ENCODE results near the gene MZF1.

The MZF1 gene

DNA sequence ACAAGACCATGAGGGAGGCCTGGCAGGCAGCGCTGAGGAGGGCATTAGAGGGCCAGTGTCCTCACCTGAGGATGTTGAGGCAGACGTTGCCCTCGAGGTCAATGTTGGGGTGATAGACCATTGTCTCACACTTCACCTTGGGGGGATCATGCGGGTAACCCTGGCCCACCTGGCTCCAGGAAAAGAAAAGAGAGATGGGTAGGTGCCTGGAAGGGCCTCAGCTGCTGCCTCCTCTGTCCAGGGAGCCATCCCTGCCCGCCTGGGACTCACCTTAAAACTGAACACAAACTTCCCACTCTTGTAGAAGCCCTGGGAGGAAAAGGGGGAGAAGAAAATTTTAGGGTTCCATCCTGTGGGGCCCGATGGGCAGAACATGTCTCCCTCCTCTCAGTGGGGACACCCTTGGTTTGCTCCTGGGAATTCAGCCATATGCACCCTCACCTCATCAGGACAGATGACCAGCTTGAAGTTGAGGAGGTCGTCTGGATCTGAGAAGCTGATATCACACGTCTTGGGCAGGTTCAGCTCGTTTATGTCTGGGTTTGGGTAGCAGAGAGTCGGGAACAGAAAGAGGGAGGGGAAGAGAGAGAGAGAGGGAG lies 16.4 kb downstream of the MZF1 start:
- in situ Hi-C loops (cut with HindIII; ENCODE audit: low sequenced_read_pairs) = no loop called here

DNA sequence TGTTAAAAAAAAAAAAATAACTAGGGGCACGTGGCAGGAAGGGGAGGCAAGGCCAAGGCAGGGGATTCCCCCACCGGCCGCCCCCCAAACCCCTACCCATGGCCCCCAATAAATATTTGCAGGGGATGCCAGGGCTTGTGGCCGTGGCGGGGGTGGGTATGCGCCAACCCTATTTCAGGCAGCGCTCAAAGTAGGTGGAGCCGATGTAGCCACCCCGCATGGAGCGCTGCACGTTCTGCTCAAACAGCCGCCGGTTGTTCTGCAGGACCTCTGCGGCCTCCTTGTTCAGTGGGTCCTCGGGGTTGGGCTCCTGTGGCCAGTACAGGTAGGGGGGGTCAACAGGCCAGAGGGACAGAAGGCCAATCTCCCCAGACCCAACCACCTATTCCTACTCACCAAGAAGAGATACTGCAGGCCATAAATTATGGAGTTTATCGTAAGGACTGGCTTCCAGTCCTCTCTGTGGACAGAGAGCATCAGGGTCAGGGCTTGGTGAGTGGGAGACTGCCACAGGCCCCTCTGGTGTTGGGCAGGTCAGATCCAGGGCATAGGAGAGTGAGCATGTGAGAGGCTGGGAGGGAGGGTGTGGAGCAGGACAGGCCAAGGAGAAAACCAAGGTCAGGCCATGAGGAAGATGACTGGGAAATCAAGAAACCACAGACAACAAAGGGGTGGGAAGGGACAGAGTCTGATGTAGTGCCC lies 17.1 kb downstream of the MZF1 start:
- in situ Hi-C loops (cut with HindIII; ENCODE audit: low sequenced_read_pairs) = no loop called here

DNA sequence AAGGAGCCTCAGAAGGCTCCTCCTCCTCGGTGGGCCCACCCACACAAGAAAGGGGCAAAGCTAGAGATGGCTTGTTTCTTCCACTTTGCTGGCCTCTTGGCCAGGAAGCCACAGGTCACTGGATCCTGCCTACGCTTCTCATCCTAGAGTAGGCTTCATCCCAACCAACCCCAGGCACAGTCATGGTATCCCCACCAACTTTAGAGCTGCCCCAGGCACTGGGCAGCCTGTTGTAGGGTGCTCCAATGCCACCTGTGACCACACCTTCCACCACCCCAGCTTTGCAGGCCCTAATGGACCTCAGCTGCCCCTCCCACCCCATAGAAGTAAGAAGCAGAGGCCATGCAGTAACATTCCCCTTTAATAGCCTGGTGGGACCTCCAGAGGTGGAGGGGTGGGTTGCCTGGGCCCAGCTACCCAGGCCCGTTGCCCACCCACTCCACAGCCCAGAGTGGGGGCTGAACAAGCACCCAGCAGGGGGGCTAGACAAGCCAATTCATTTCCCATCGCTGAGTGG lies 17.7 kb downstream of the MZF1 start:
- in situ Hi-C loops (cut with HindIII; ENCODE audit: low sequenced_read_pairs) = no loop called here

DNA sequence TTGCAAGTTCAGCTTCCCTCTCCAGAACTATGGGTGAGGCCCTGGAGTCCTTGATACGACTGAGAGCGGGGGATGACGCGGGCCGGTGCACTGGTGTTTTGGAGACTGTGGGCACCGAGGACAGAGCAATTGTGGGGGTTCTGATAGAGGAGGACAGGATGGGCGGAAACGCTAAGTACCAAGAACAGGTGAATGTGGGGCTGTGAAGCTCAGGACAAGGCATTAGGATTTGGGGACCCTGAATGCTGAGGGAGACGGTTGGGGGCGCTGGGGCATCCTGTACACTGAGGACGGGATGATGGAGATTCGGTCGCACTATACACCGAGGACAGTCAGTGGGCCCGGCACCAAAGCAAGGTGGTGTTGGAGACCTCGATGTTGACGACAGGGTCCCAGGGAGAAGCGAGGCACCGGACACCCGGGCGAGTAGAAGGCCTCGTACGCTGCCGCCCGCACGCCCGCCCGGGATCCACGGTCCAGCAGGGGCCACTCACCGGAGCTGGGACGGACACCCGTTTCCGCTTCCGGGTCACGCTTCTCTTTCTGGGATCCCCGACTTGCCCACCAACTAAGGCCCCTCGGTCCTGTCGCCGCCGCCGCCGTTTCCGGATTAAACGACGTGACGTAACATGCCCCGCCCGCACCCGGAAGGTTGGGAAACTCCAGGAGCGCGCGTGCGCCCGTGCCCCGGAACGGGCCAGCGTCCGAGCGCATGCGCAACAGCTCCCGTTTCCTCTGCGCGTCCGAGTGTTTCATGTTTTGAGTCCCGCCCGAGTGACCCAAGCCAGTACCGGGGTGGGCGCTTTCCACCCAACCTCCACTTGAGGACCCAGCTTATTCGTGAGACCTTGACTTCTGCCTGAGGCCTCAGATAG lies 18.4 kb downstream of the MZF1 start, which contains the start of gene CHMP2A:
Gene CHMP2A (minus strand): TSS at position 612 of the 875 bp plus-strand sequence. CDS start 893 bp downstream, outside the sequence.
- in situ Hi-C loops (cut with HindIII; ENCODE audit: low sequenced_read_pairs) = no loop called here

DNA sequence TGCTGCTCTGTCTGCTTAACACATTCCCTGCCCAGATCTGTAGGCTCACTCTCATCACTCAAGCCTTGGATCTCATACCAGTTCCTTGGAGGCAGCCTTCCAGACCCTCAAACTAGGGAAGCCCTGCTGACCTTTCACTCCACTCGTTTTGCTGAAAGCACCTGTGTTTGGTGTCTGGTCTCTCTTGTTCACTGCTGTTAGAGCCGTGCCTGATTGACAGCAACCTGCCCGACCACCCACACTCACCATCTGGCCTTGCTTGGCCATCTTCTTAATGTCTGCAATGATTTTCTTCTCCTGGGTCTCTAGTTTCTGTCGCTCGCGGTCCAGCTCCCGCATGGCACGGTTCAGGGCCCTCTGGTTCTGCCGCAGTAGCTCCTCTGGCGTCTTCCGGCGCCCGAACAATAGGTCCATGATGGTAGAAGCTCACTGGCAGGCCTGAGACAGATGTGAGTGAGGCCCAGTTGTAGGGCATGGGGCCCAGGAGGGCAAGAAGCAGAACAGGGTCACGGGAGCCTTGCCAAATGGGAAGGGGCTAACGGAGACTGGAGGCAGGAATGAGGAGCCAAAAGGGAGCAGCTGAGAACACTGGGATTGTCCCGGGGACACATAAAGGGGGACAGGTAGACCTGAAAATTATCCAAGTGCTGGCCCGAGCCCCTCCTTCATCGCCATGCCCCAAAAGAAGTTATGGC lies 19.2 kb downstream of the MZF1 start:
- in situ Hi-C loops (cut with HindIII; ENCODE audit: low sequenced_read_pairs) = no loop called here

DNA sequence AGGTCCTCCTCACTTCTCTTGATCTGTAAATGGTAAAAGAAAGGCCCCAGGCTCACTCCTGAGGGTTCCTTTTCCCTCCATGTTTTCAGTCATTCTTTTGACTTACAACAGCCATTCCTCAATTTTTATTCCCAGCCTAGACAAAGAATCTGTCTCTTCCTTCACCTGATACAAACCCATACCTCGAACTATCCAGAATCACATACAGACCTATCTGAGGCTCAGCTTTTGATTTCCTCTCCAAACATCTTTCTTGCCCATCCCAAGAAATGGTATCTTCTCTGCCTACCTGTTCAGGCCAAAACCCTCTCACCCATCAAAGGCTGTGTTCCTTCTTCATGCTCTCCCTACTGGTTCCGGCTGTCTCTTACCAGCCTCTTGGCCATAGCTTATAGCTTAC lies 20.5 kb downstream of the MZF1 start:
- in situ Hi-C loops (cut with HindIII; ENCODE audit: low sequenced_read_pairs) = no loop called here

DNA sequence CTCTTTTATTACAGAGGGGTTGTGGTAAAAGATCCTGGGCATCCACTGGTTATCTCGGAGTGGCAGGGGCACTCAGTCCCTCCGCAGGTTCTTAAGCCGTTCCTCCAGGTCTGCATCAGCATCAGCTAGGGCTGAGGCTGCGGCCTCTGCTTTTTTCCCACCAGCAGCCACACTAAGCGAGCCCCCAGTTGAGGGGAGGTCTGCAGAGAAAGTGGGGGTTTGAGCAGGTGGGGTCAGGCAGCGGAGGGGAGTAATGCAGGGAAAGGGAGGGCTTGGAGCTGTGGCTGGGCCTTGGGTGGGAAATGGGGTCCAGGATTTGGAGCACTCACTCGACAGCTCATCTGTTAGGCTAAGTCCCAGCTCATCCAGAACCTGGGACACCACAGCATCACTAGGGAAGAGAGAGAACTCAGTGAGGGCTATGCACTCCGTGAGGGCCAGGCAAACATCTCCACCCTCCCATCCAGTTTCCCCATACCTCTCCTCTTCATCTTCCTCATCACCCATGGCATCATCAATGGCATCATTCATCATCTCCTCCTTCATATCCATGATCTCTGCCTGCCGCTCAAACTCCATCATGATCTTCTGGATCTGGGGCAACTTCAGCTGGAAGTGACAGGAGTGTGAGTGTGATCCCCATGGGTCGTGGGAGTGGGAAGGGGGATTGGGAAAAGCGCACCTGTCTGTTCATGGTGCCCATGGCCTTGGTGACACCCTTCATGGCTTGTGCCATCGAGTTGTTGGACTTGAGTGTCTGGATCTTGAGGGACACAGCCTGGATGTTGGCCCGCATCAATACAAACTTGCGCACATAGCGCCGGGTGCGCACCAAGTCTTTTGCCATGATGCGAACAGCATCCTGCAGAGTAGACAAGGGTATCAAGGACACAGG lies 21.3 kb downstream of the MZF1 start:
- in situ Hi-C loops (cut with HindIII; ENCODE audit: low sequenced_read_pairs) = no loop called here

DNA sequence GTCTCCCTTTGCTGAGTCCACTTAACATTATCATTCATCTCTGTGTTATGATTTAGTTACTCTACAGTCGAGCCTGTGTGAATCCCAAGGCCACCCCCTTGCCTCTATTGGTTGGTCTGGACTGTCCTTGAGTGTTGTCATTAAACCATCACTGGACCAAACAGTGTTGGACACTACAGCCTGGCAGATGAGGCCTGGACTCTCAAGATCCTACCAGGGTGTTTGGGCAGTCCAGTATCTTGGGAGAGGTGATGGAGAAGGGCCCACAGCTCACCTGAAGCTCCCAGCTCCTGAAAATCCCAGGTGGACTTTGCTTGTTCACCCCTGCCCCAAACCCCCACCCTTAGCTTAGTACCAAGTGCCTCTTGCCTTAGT lies 22.0 kb downstream of the MZF1 start:
- in situ Hi-C loops (cut with HindIII; ENCODE audit: low sequenced_read_pairs) = no loop called here

DNA sequence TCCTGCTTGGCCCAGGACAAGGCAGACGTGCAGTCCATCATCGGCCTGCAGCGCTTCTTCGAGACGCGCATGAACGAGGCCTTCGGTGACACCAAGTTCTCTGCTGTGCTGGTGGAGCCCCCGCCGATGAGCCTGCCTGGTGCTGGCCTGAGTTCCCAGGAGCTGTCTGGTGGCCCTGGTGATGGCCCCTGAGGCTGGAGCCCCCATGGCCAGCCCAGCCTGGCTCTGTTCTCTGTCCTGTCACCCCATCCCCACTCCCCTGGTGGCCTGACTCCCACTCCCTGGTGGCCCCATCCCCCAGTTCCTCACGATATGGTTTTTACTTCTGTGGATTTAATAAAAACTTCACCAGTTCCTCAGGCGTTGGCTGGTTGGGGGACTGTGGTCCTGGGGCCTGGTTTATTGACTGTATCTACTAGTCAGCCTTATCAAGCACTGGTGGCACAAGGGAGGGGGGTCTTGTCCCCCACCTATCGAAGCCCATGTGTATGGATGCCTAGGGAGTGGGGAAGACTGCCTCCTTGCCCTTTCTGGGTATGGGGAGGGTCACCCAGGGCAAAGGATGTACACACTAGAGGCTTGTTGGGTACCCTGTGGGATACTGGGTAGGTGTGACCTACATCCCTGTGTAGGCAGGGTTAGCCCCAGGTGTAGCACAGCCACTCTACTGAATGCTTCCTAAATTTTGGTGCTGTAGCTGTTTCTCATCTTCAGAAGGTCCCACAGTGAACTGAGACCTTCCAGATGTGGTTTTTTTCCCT lies 22.6 kb downstream of the MZF1 start:
- in situ Hi-C loops (cut with HindIII; ENCODE audit: low sequenced_read_pairs) = no loop called here

DNA sequence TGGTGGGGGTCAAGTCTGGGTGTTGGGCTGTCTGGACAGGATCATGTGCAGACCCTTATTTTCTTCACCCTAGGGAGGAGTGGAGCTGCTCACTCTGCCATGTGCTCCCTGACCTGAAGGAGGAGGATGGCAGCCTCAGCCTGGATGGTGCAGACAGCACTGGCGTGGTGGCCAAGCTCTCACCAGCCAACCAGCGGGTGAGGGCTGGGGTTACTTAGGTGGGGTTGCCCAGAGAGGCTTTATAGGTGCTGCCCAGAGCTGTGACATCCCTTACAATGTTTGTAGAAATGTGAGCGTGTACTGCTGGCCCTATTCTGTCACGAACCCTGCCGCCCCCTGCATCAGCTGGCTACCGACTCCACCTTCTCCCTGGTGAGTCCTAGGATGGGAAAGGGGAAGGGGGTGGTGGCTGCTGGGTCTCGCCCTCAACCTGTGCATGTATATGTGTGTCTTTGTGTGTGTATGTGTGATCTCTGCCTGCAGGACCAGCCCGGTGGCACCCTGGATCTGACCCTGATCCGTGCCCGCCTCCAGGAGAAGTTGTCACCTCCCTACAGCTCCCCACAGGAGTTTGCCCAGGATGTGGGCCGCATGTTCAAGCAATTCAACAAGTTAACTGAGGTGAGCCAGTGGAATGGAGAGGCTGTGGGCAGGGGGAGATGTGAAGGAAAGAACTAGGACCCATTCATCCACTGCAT lies 23.3 kb downstream of the MZF1 start:
- in situ Hi-C loops (cut with HindIII; ENCODE audit: low sequenced_read_pairs) = no loop called here

DNA sequence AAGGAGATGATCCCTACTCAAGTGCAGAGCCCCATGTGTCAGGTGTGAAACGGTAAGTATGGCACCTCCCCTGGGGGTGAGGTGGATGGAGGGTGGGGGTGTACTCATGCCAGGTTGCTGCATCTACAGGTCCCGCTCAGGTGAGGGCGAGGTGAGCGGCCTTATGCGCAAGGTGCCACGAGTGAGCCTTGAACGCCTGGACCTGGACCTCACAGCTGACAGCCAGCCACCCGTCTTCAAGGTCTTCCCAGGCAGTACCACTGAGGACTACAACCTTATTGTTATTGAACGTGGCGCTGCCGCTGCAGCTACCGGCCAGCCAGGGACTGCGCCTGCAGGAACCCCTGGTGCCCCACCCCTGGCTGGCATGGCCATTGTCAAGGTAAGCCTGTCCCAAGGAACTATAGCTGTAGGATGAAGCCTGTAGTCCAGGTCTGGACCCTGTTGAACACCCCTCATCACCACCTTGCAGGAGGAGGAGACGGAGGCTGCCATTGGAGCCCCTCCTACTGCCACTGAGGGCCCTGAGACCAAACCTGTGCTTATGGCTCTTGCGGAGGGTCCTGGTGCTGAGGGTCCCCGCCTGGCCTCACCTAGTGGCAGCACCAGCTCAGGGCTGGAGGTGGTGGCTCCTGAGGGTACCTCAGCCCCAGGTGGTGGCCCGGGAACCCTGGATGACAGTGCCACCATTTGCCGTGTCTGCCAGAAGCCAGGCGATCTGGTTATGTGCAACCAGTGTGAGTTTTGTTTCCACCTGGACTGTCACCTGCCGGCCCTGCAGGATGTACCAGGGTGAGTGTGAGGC lies 24.1 kb downstream of the MZF1 start:
- in situ Hi-C loops (cut with HindIII; ENCODE audit: low sequenced_read_pairs) = no loop called here

DNA sequence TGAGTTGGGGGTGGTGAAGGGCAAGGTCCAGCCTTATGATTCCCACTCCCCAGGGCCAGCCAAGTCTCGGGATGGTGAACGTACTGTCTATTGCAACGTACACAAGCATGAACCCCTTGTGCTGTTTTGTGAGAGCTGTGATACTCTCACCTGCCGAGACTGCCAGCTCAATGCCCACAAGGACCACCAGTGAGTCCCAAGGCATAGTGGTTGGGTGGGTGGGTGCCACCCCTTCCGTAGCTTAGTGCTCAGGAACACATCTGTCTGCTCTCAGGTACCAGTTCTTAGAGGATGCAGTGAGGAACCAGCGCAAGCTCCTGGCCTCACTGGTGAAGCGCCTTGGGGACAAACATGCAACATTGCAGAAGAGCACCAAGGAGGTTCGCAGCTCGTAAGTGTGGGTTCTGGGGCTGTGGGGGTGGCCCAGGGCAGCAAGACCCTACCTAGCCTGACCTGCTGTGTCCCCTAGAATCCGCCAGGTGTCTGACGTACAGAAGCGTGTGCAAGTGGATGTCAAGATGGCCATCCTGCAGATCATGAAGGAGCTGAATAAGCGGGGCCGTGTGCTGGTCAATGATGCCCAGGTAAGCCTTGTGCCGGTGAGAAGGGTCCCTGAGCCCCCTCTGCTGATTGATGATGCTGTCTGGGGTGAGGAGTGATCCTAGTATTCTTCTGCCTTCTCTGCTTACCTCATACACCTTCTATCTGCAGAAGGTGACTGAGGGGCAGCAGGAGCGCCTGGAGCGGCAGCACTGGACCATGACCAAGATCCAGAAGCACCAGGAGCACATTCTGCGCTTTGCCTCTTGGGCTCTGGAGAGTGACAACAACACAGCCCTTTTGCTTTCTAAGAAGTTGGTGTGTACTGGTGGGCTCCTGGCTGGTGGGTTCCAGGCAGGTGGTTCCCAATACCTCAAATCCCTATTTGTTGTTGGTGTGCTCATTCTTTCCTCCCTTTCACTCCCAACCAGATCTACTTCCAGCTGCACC lies 25.5 kb downstream of the MZF1 start:
- in situ Hi-C loops (cut with HindIII; ENCODE audit: low sequenced_read_pairs) = no loop called here

DNA sequence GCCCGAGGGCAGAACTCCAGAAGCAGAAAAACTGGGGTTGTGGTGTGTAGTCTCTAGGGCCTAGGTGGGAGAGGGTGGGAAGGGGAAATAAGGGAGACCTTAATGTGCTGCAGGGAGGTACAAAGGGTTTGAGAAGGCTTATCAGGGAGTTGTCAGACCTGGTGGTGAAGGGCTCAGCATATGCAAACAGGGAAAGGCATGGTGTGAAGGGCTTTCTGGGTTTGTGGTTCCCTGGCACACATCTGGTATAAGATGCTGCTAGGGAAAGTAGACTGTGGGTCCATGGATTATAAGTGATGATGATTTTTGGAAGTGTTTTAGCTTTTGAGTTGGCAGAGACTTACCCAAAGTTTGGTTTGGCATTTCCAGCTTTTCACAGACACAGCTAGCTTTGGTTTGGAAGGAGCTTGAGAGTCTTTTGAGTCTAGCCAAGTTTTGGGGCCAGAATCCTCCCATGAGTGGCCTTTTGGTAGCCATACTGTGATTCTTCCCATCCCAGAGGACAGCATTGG lies 27.1 kb downstream of the MZF1 start:
- in situ Hi-C loops (cut with HindIII; ENCODE audit: low sequenced_read_pairs) = no loop called here

DNA sequence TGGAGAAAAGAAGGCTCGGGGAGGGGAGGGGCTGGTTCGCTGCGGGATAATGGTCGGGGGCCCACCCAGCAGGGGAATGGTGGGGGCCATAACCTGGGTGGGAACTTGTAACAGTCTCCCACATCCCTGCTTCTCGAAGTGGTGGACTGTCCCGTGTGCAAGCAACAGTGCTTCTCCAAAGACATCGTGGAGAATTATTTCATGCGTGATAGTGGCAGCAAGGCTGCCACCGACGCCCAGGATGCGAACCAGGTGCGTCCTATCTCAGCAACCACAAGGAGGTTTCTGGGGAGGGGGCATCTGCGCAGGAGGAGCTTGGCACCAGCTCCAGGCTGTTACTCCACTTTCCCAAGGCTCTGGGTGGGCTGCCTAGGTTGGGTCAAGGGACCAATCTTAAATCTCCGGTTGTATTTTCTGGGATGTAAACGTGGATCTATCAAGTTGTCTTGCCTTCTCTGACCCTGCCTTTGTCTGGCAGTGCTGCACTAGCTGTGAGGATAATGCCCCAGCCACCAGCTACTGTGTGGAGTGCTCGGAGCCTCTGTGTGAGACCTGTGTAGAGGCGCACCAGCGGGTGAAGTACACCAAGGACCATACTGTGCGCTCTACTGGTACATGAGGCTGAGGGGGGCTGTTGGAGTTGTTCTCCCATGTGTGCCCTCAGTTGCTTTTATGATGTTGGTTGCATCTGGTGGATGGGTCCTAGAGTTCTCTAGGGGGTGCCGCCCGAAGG lies 27.7 kb downstream of the MZF1 start:
- in situ Hi-C loops (cut with HindIII; ENCODE audit: low sequenced_read_pairs) = no loop called here

DNA sequence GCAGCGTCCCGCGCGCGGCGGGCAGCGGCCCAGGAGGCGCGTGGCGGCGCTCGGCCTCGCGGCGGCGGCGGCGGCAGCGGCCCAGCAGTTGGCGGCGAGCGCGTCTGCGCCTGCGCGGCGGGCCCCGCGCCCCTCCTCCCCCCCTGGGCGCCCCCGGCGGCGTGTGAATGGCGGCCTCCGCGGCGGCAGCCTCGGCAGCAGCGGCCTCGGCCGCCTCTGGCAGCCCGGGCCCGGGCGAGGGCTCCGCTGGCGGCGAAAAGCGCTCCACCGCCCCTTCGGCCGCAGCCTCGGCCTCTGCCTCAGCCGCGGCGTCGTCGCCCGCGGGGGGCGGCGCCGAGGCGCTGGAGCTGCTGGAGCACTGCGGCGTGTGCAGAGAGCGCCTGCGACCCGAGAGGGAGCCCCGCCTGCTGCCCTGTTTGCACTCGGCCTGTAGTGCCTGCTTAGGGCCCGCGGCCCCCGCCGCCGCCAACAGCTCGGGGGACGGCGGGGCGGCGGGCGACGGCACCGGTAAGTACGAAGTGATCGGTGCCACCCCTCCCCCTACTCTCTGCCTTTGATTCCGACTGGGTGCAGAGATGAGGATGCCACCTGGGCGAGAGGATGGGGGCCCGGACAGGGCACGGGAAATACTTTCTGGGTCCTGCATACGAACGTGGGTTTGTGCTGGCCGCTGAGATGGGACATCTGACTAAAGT lies 28.4 kb downstream of the MZF1 start:
- in situ Hi-C loops (cut with HindIII; ENCODE audit: low sequenced_read_pairs) = no loop called here

Measured in DLD1 (cell line).